Panc1 (cell line): ENCODE results near the gene CFAP58. TPM values are rescaled to one million over a fixed set of nuclear protein-coding genes. Genes with fewer than 3 reads are reported as not detected.

Source experiments
- ATAC-seq: fragments of 200-7000 bp; cut with Tn5 transposase; 2 replicates; pipeline ENCODE4 v1.9.1; 2020; ENCODE audit warnings: mild to moderate bottlenecking, moderate library complexity
- BruUV-seq: library from RNA; stranded (reverse); fragments of 400-500 nt; replicated peaks from 2 replicates; lab custom pipeline; 2021; lab: Mats Ljungman, UMichigan
- CTCF ChIA-PET: fragments of 300-600 bp; sonication (Branson Sonifier 250); formaldehyde crosslinking; loops from one replicate; lab custom pipeline; 2022; ENCODE audit warnings: antibody characterized with exemption; lab: Charles Lee
- POLR2A ChIA-PET: fragments of 300-600 bp; sonication (Branson Sonifier 250); formaldehyde crosslinking; loops from one replicate; lab custom pipeline; 2022; ENCODE audit warnings: antibody characterized with exemption; lab: Charles Lee
- DNase-seq: peaks from one replicate; pipeline ENCODE4 v3.0.0-alpha.2; 2010; ENCODE audit warnings: low read depth, low spot score
- H3K27ac ChIP-seq: 2 replicates; pipeline ENCODE4 v1.5.1; 2011; ENCODE audit warnings: mild to moderate bottlenecking, low read length, inconsistent platforms
- H3K27me3 ChIP-seq: fragments of 200-500 bp; sonication (Bioruptor generic); 2 replicates; pipeline ENCODE4 v1.6.0; 2014; ENCODE audit warnings: low read length, inconsistent platforms; ENCODE audit not compliant: control insufficient read depth, insufficient read depth
- H3K36me3 ChIP-seq: fragments of 200-500 bp; sonication (Bioruptor generic); 2 replicates; pipeline ENCODE4 v1.5.1; 2014; ENCODE audit warnings: inconsistent platforms, mild to moderate bottlenecking, low read length, moderate library complexity; ENCODE audit not compliant: control insufficient read depth, insufficient read depth
- H3K4me1 ChIP-seq: 2 replicates; pipeline ENCODE4 v1.5.1; 2011; ENCODE audit warnings: inconsistent platforms, mild to moderate bottlenecking, low read length, moderate library complexity; ENCODE audit not compliant: control insufficient read depth, insufficient read depth
- H3K4me3 ChIP-seq, 2 experiments: 2 replicates each; pipeline ENCODE4 v1.5.1; 2011 to 2012; ENCODE audit warnings: low read depth in 2 of 2, low read length in 2 of 2, mild to moderate bottlenecking in 2 of 2, inconsistent platforms in 1 of 2, moderate library complexity in 1 of 2
- H3K9me3 ChIP-seq: fragments of 200-500 bp; sonication (Bioruptor generic); 2 replicates; pipeline ENCODE4 v1.5.1; 2014; ENCODE audit warnings: low read depth, mild to moderate bottlenecking, inconsistent platforms, low read length, moderate library complexity; ENCODE audit not compliant: control insufficient read depth, insufficient read depth
- POLR2AphosphoS5 ChIP-seq: IDR thresholded peaks from 2 replicates; pipeline ENCODE4 v1.6.1; 2012; ENCODE audit warnings: mild to moderate bottlenecking, low read depth, low read length, moderate library complexity
- SIN3A ChIP-seq: IDR thresholded peaks from 2 replicates; pipeline ENCODE4 v1.6.1; 2012; ENCODE audit warnings: low read depth, mild to moderate bottlenecking, low read length, moderate library complexity, borderline replicate concordance; ENCODE audit not compliant: insufficient read depth
- TCF7L2 ChIP-seq: IDR thresholded peaks from 2 replicates; pipeline ENCODE4 v1.6.1; 2011; ENCODE audit warnings: mild to moderate bottlenecking, low read depth, low read length, inconsistent platforms
- in situ Hi-C: cut with HindIII; loops from 2 replicates; pipeline ENCODE4 v1.10.0; 2016; ENCODE audit warnings: low sequenced_read_pairs, low pct_unique_long_range_greater_than_20kb
- intact Hi-C: fragments of 100-400 bp; cut with micrococcal nuclease; formaldehyde crosslinking; loops from one replicate; pipeline ENCODE4 v1.10.0; 2022; ENCODE audit not compliant: unreplicated experiment
- total RNA-seq: library from RNA; stranded (reverse); gene quantifications from one replicate; pipeline ENCODE4 v1.2.1, GENCODE V29; 2021; ENCODE audit not compliant: unreplicated experiment
- TF ChIP-seq, protein P1 (sequence below): fragments of 450-650 bp; IDR thresholded peaks from 2 replicates; pipeline ENCODE4 v1.5.1; 2017; ENCODE audit warnings: mild to moderate bottlenecking
- TF ChIP-seq, protein P2 (sequence below), 2 experiments: IDR thresholded peaks; 2 replicates each; pipeline ENCODE4 v1.6.1; 2011 to 2012; ENCODE audit warnings: low read depth in 2 of 2, control low read depth in 1 of 2, low read length in 1 of 2, mild to moderate bottlenecking in 1 of 2, moderate library complexity in 1 of 2; ENCODE audit not compliant: insufficient read depth in 1 of 2

Gene CFAP58
- total RNA-seq, 1 experiment from 2014 or later = 2.0 TPM

DNA sequence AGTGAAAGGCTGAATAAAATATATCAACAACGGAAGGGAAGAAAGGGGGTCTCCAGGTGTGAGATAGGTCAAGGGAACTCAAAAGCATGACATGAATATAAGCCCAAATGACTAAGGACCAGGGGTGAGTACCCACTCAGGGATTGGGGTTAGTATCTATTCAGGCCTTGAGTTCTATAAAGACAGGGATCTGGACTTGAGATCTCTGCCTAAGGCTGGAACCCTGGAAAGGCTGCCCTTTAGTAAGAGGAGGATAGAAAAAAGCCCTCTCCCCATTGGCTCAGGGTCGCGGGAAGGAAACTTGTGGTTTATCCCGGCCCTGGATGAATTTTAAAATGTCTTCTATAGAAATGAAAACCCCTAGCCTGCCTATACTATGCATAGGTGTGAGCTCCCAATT, 13.0 kb upstream of the CFAP58 start:
- CTCF ChIA-PET = interaction anchor here (0.5 to 1.3 kb wide), 2 partner anchors 13 to 35 kb away, joined by 4 to 5 read pairs; partner anchors contain the start of gene CFAP58
- intact Hi-C loops = no loop called here

DNA sequence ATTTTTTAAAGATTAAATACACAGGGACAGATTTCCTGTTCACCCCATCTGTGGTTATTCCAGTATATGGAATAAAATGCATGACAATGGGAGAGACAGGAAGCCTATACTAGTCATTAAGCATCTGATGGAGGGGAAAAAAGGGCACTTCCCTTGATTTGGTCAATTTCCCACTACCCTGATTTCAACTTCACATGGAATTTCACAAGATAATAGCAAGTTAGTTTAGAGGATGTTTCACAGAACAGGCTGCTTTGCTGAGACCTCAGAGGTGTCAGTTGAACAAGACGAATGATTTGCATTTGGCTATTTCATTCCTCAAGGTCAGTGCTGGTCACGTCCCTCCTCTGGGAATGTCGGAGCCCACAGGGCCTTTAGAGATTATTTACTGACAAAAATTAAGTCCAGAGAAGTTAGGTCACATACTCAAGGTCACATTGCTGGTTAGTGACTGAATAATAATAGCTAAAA, 10.7 kb upstream of the CFAP58 start:
- TF ChIP-seq, protein P1, sequence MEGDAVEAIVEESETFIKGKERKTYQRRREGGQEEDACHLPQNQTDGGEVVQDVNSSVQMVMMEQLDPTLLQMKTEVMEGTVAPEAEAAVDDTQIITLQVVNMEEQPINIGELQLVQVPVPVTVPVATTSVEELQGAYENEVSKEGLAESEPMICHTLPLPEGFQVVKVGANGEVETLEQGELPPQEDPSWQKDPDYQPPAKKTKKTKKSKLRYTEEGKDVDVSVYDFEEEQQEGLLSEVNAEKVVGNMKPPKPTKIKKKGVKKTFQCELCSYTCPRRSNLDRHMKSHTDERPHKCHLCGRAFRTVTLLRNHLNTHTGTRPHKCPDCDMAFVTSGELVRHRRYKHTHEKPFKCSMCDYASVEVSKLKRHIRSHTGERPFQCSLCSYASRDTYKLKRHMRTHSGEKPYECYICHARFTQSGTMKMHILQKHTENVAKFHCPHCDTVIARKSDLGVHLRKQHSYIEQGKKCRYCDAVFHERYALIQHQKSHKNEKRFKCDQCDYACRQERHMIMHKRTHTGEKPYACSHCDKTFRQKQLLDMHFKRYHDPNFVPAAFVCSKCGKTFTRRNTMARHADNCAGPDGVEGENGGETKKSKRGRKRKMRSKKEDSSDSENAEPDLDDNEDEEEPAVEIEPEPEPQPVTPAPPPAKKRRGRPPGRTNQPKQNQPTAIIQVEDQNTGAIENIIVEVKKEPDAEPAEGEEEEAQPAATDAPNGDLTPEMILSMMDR = no peak
- TF ChIP-seq SIN3A (no peak), POLR2AphosphoS5 (no peak), TCF7L2 (no peak)
- TF ChIP-seq, protein P2, sequence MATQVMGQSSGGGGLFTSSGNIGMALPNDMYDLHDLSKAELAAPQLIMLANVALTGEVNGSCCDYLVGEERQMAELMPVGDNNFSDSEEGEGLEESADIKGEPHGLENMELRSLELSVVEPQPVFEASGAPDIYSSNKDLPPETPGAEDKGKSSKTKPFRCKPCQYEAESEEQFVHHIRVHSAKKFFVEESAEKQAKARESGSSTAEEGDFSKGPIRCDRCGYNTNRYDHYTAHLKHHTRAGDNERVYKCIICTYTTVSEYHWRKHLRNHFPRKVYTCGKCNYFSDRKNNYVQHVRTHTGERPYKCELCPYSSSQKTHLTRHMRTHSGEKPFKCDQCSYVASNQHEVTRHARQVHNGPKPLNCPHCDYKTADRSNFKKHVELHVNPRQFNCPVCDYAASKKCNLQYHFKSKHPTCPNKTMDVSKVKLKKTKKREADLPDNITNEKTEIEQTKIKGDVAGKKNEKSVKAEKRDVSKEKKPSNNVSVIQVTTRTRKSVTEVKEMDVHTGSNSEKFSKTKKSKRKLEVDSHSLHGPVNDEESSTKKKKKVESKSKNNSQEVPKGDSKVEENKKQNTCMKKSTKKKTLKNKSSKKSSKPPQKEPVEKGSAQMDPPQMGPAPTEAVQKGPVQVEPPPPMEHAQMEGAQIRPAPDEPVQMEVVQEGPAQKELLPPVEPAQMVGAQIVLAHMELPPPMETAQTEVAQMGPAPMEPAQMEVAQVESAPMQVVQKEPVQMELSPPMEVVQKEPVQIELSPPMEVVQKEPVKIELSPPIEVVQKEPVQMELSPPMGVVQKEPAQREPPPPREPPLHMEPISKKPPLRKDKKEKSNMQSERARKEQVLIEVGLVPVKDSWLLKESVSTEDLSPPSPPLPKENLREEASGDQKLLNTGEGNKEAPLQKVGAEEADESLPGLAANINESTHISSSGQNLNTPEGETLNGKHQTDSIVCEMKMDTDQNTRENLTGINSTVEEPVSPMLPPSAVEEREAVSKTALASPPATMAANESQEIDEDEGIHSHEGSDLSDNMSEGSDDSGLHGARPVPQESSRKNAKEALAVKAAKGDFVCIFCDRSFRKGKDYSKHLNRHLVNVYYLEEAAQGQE (IDR thresholded peaks at IDR 0.05; ENCODE audit: insufficient read depth in 1 of 2, low read depth in 2 of 2, low read length in 1 of 2) = no peak
- CTCF ChIA-PET = interaction anchor here (0.6 to 1.1 kb wide), 4 partner anchors 11 to 43 kb away, joined by 4 to 7 read pairs (median 5); partner anchors contain the start of gene CFAP58
- POLR2A ChIA-PET = interaction anchor here (0.6 kb wide), 1 partner anchor 271 kb away, joined by 3 read pairs; no protein-coding TSS in a partner anchor
- H3K36me3 ChIP-seq = peaks cover 4% of the 10 kb centered on the region; the same call in 1 of the 2 replicates
- peak overlapping the region; percentile 29; the same call in 1 of the 2 replicates for H3K27ac ChIP-seq
- H3K4me3 ChIP-seq = no peak overlapping the region
- peaks cover 30% of the 10 kb centered on the region for H3K4me1 ChIP-seq
- H3K27me3 ChIP-seq = no peaks in the 10 kb centered on the region
- intact Hi-C loops (no loop called here), in situ Hi-C loops (no loop called here)
- H3K9me3 ChIP-seq = no peaks in the 10 kb centered on the region
- no TSS peak for BruUV-seq
- DNase-seq (no peak), ATAC-seq (no peak)

More for the DNA sequence above, 13.0 kb upstream of the CFAP58 start:
- peaks cover 4% of the 10 kb centered on the region; the same call in 1 of the 2 replicates for H3K36me3 ChIP-seq
- TF ChIP-seq SIN3A (no peak), POLR2AphosphoS5 (no peak), TCF7L2 (no peak)
- TF ChIP-seq, protein P2 (IDR thresholded peaks at IDR 0.05; ENCODE audit: insufficient read depth in 1 of 2, low read depth in 2 of 2, low read length in 1 of 2) = no peak
- TF ChIP-seq, protein P1 = no peak
- peaks cover 35% of the 10 kb centered on the region for H3K4me1 ChIP-seq
- no TSS peak for BruUV-seq
- ATAC-seq = no peak
- no peak for DNase-seq
- H3K9me3 ChIP-seq = no peaks in the 10 kb centered on the region
- peak overlapping the region; percentile 99 for H3K27ac ChIP-seq
- no peaks in the 10 kb centered on the region for H3K27me3 ChIP-seq
- no peak overlapping the region; a peak in 1 of 4 replicates for H3K4me3 ChIP-seq
- POLR2A ChIA-PET = interaction anchor here (1.1 kb wide), 1 partner anchor 66 kb away, joined by 3 read pairs; no protein-coding TSS in a partner anchor
- in situ Hi-C loops = no loop called here
